GM12864 (cell line): ENCODE measurements around the gene DZIP1.

Experiments used
- DNase-seq: peaks from one replicate; pipeline ENCODE4 v3.0.0-alpha.2; 2011; ENCODE audit warnings: low read depth
- H3K4me3 ChIP-seq: 2 replicates; pipeline ENCODE4 v1.5.1; 2011; ENCODE audit warnings: mild to moderate bottlenecking, low read depth, low read length, control low read depth
- CTCF ChIP-seq: IDR thresholded peaks from 2 replicates; pipeline ENCODE4 v1.5.1; 2011; ENCODE audit warnings: low read depth, mild to moderate bottlenecking, moderate library complexity, low read length, control low read depth, inconsistent platforms; ENCODE audit errors: missing control alignments

The DZIP1 gene

GRCh38 chr13:95615539-95615938, 29.0 kb downstream of the DZIP1 start:
- no peak for DNase-seq
- H3K4me3 ChIP-seq, result no peak overlapping the region
- TF ChIP-seq CTCF, result no peak

- no peak overlapping the region for H3K4me3 ChIP-seq
- no peak for TF ChIP-seq CTCF
- no peak for DNase-seq
Measured at GRCh38 chr13:95614641-95615245, 29.8 kb downstream of the DZIP1 start.

GRCh38 chr13:95608640-95609323, 35.7 kb downstream of the DZIP1 start:
- no peak for TF ChIP-seq CTCF
- DNase-seq, result no peak
- H3K4me3 ChIP-seq, result no peak overlapping the region

GRCh38 chr13:95607366-95607765, 37.1 kb downstream of the DZIP1 start:
- no peak overlapping the region for H3K4me3 ChIP-seq

GRCh38 chr13:95605448-95606125, 38.9 kb downstream of the DZIP1 start:
- DNase-seq, result no peak
- no peak for TF ChIP-seq CTCF
- no peak overlapping the region for H3K4me3 ChIP-seq

More at GRCh38 chr13:95607366-95607765, 37.1 kb downstream of the DZIP1 start:
- no peak for TF ChIP-seq CTCF
- DNase-seq, result no peak

GRCh38 chr13:95604556-95604915, 40.0 kb downstream of the DZIP1 start:
- H3K4me3 ChIP-seq, result no peak overlapping the region
- DNase-seq, result no peak
- TF ChIP-seq CTCF, result no peak
